Stomach smooth muscle (tissue), 2 donors: ENCODE data around the gene PPP2R5B.
A peak's percentile ranks its signal among the peaks of the same experiment; 100 is the strongest.

Experiments used
- H3K27ac ChIP-seq: one replicate; pipeline ENCODE4 v1.7.0; 2013; ENCODE audit warnings: mild to moderate bottlenecking, low read length, inconsistent platforms
- H3K27me3 ChIP-seq, 2 donors: one replicate each; pipeline ENCODE4 v1.7.0; 2013; ENCODE audit warnings: low read length in 2 of 2; ENCODE audit not compliant: insufficient read depth in 2 of 2, control insufficient read depth in 1 of 2
- H3K36me3 ChIP-seq, 2 donors: one replicate each; pipeline ENCODE4 v1.7.0; 2013; ENCODE audit warnings: low read length in 2 of 2; ENCODE audit not compliant: control insufficient read depth in 2 of 2, insufficient read depth in 2 of 2
- H3K4me1 ChIP-seq: one replicate; pipeline ENCODE4 v1.7.0; 2013; ENCODE audit warnings: low read length; ENCODE audit not compliant: control insufficient read depth, insufficient read depth
- H3K4me3 ChIP-seq, 2 donors: one replicate each; pipeline ENCODE4 v1.7.0; 2013; ENCODE audit warnings: low read length in 2 of 2
- H3K9ac ChIP-seq, 2 donors: one replicate each; pipeline ENCODE4 v1.7.0; 2013; ENCODE audit warnings: low read length in 2 of 2, mild to moderate bottlenecking in 1 of 2
- H3K9me3 ChIP-seq, 2 donors: one replicate each; pipeline ENCODE4 v1.7.0; 2013; ENCODE audit warnings: low read length in 2 of 2; ENCODE audit not compliant: control insufficient read depth in 2 of 2
- donor health status: healthy.
- donor health status: Pancreatic carcinoma.

Gene PPP2R5B

GRCh38 chr11:64890522-64890939, 34.0 kb upstream of the PPP2R5B start:
- Histone ChIP-seq H3K4me1 (peaks cover 20% of the 10 kb centered on the region), H3K36me3 (no peaks in the 10 kb centered on the region), H3K4me3 (no peak overlapping the region), H3K27me3 (no peaks in the 10 kb centered on the region), H3K9ac (no peak overlapping the region), H3K27ac (no peak overlapping the region), H3K9me3 (no peaks in the 10 kb centered on the region)

GRCh38 chr11:64891215-64891848, 33.2 kb upstream of the PPP2R5B start:
- Histone ChIP-seq H3K4me3 (no peak overlapping the region), H3K27ac (no peak overlapping the region), H3K9me3 (no peaks in the 10 kb centered on the region), H3K9ac (no peak overlapping the region), H3K4me1 (peaks cover 20% of the 10 kb centered on the region), H3K27me3 (no peaks in the 10 kb centered on the region), H3K36me3 (peaks cover 0 to 2% of the 10 kb centered on the region in 2 donors)

GRCh38 chr11:64891880-64892279, 32.6 kb upstream of the PPP2R5B start:
- Histone ChIP-seq H3K4me3 (no peak overlapping the region), H3K9me3 (no peaks in the 10 kb centered on the region), H3K27ac (no peak overlapping the region), H3K9ac (no peak overlapping the region), H3K27me3 (no peaks in the 10 kb centered on the region), H3K36me3 (peaks cover 0 to 5% of the 10 kb centered on the region in 2 donors), H3K4me1 (peaks cover 20% of the 10 kb centered on the region)

- H3K9ac ChIP-seq, result no peak overlapping the region
- no peak overlapping the region for H3K27ac ChIP-seq
- H3K36me3 ChIP-seq, result peaks cover 0 to 8% of the 10 kb centered on the region in 2 donors
- peaks cover 17% of the 10 kb centered on the region for H3K4me1 ChIP-seq
- peak overlapping the region in 1 of 2 donors; percentile 3 for H3K4me3 ChIP-seq
- no peaks in the 10 kb centered on the region for H3K27me3 ChIP-seq
- no peaks in the 10 kb centered on the region for H3K9me3 ChIP-seq
These were observed 32.1 kb upstream of the PPP2R5B start for GRCh38 chr11:64892411-64892831.

- H3K9ac ChIP-seq, result peak overlapping the region in 1 of 2 donors; percentile 42
- peaks cover 13% of the 10 kb centered on the region for H3K4me1 ChIP-seq
- H3K27ac ChIP-seq, result no peak overlapping the region
- H3K27me3 ChIP-seq, result no peaks in the 10 kb centered on the region
- H3K4me3 ChIP-seq, result peak overlapping the region in 1 of 2 donors; percentile 3
- no peaks in the 10 kb centered on the region for H3K9me3 ChIP-seq
- peaks cover 0 to 9% of the 10 kb centered on the region in 2 donors for H3K36me3 ChIP-seq
These were observed 31.7 kb upstream of the PPP2R5B start for GRCh38 chr11:64892838-64893193.

GRCh38 chr11:64893194-64894069, 31.1 kb upstream of the PPP2R5B start:
- Histone ChIP-seq H3K4me3 (no peak overlapping the region), H3K27me3 (no peaks in the 10 kb centered on the region), H3K9ac (peak overlapping the region in 1 of 2 donors; percentile 42), H3K27ac (no peak overlapping the region), H3K9me3 (no peaks in the 10 kb centered on the region), H3K36me3 (peaks cover 3 to 15% of the 10 kb centered on the region in 2 donors), H3K4me1 (peaks cover 7% of the 10 kb centered on the region)

- Histone ChIP-seq H3K4me1 (peaks cover 7% of the 10 kb centered on the region), H3K4me3 (no peak overlapping the region), H3K36me3 (peaks cover 5 to 17% of the 10 kb centered on the region in 2 donors), H3K9ac (no peak overlapping the region), H3K27ac (no peak overlapping the region), H3K9me3 (no peaks in the 10 kb centered on the region), H3K27me3 (no peaks in the 10 kb centered on the region)
These were observed 30.2 kb upstream of the PPP2R5B start for GRCh38 chr11:64894070-64894811.

- Histone ChIP-seq H3K9ac (no peak overlapping the region), H3K27ac (no peak overlapping the region)
These were observed 29.6 kb upstream of the PPP2R5B start for GRCh38 chr11:64894812-64895452.

GRCh38 chr11:64896448-64897022, 28.0 kb upstream of the PPP2R5B start:
- H3K9ac ChIP-seq, result no peak overlapping the region
- H3K36me3 ChIP-seq, result peaks cover 7 to 24% of the 10 kb centered on the region in 2 donors
- H3K9me3 ChIP-seq, result no peaks in the 10 kb centered on the region
- H3K4me1 ChIP-seq, result peaks cover 7% of the 10 kb centered on the region
- no peak overlapping the region for H3K27ac ChIP-seq
- H3K27me3 ChIP-seq, result no peaks in the 10 kb centered on the region
- H3K4me3 ChIP-seq, result no peak overlapping the region

More at GRCh38 chr11:64894812-64895452, 29.6 kb upstream of the PPP2R5B start:
- Histone ChIP-seq H3K36me3 (peaks cover 5 to 18% of the 10 kb centered on the region in 2 donors), H3K4me3 (no peak overlapping the region), H3K4me1 (peaks cover 7% of the 10 kb centered on the region), H3K27me3 (no peaks in the 10 kb centered on the region), H3K9me3 (no peaks in the 10 kb centered on the region)
